Suprapubic skin (tissue), 4 donors: ENCODE data around the gene MYH15. TPM values are rescaled to one million over a fixed set of nuclear protein-coding genes. Genes with fewer than 3 reads are reported as not detected.

Experiments used
- DNase-seq, 2 donors: peaks; one replicate each; pipeline ENCODE4 v3.0.0-alpha.2; 2019; ENCODE audit warnings: low spot score in 2 of 2
- H3K27ac ChIP-seq: fragments of 200-600 bp; sonication (generic); one replicate; pipeline ENCODE4 v1.5.1; 2019
- H3K27me3 ChIP-seq: fragments of 200-600 bp; sonication (generic); one replicate; pipeline ENCODE4 v1.5.1; 2019
- H3K36me3 ChIP-seq: fragments of 200-600 bp; sonication (generic); one replicate; pipeline ENCODE4 v1.5.1; 2019
- H3K4me1 ChIP-seq: fragments of 200-600 bp; sonication (generic); one replicate; pipeline ENCODE4 v1.5.1; 2019
- H3K4me3 ChIP-seq: fragments of 200-600 bp; sonication (generic); one replicate; pipeline ENCODE4 v1.5.1; 2019; ENCODE audit warnings: mild to moderate bottlenecking
- H3K9me3 ChIP-seq: fragments of 200-600 bp; sonication (generic); one replicate; pipeline ENCODE4 v1.5.1; 2019
- EP300 ChIP-seq: sonication (generic); formaldehyde crosslinking; IDR thresholded peaks from one replicate; pipeline ENCODE4 v1.6.1; 2017; ENCODE audit warnings: antibody characterized with exemption
- POLR2A ChIP-seq, 2 donors: fragments of 450-650 bp; IDR thresholded peaks; one replicate each; pipeline ENCODE4 v1.6.1; 2017; ENCODE audit warnings: antibody characterized with exemption in 2 of 2, mild to moderate bottlenecking in 2 of 2, moderate library complexity in 2 of 2
- POLR2AphosphoS5 ChIP-seq, 3 donors: sonication (generic); formaldehyde crosslinking; IDR thresholded peaks; one replicate each; pipeline ENCODE4 v1.6.1; 2017; ENCODE audit warnings: antibody characterized with exemption in 3 of 3
- WGBS: methylation state at CpG from one replicate; pipeline ENCODE4 v1.1.5; 2018; 5-methylcytosine and 5-hydroxymethylcytosine counted together
- total RNA-seq, 4 donors: library from RNA; depleted of rRNA; stranded (reverse); fragments of >200 nt; gene quantifications; one replicate each; pipeline ENCODE4 v1.1.0, GENCODE V29; 2016
- TF ChIP-seq, protein P1 (sequence below), 2 donors: fragments of 200-600 bp in 1 of 2; fragments of 450-650 bp in 1 of 2; sonication (generic) in 1 of 2; IDR thresholded peaks; one replicate each; pipeline ENCODE4 v1.5.1; 2016 to 2019; ENCODE audit warnings: antibody characterized with exemption in 2 of 2, mild to moderate bottlenecking in 1 of 2, moderate library complexity in 1 of 2

Gene MYH15
- total RNA-seq, 4 donors from 2014 or later = 0.17 to 0.31 (median 0.30) TPM; not detected in 1

DNA sequence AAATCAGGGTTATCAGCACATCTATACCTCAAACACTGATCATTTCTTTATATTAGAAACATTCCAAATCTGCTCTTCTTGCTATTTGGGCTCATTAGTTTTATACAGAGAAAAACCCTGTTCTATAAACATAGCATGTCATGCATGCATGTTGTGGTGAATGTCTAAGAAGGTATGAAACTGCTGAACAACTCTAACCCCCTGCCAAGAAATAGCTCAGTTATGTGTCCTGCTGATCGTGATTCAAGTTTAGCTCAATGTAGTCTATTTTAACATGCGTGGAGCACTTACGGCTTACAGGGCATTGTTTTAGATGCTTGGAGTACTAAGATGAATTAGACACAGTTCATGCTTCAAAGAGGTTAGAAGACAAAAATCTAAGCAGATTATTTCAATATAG lies 35.8 kb downstream of the MYH15 start:
- H3K27me3 ChIP-seq = no peaks in the 10 kb centered on the region
- H3K4me1 ChIP-seq = peaks cover 5% of the 10 kb centered on the region
- WGBS = 81% methylated on average over 3 of the region's 3 CpGs
- DNase-seq = no peak
- no peaks in the 10 kb centered on the region for H3K36me3 ChIP-seq
- H3K4me3 ChIP-seq = no peak overlapping the region
- TF ChIP-seq, protein P1, sequence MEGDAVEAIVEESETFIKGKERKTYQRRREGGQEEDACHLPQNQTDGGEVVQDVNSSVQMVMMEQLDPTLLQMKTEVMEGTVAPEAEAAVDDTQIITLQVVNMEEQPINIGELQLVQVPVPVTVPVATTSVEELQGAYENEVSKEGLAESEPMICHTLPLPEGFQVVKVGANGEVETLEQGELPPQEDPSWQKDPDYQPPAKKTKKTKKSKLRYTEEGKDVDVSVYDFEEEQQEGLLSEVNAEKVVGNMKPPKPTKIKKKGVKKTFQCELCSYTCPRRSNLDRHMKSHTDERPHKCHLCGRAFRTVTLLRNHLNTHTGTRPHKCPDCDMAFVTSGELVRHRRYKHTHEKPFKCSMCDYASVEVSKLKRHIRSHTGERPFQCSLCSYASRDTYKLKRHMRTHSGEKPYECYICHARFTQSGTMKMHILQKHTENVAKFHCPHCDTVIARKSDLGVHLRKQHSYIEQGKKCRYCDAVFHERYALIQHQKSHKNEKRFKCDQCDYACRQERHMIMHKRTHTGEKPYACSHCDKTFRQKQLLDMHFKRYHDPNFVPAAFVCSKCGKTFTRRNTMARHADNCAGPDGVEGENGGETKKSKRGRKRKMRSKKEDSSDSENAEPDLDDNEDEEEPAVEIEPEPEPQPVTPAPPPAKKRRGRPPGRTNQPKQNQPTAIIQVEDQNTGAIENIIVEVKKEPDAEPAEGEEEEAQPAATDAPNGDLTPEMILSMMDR (IDR thresholded peaks at IDR 0.05) = no peak
- no peak for TF ChIP-seq EP300
- TF ChIP-seq POLR2AphosphoS5 (IDR thresholded peaks at IDR 0.05) = no peak
- no peak for TF ChIP-seq POLR2A (IDR thresholded peaks at IDR 0.05)
- H3K27ac ChIP-seq = no peak overlapping the region
- no peaks in the 10 kb centered on the region for H3K9me3 ChIP-seq

DNA sequence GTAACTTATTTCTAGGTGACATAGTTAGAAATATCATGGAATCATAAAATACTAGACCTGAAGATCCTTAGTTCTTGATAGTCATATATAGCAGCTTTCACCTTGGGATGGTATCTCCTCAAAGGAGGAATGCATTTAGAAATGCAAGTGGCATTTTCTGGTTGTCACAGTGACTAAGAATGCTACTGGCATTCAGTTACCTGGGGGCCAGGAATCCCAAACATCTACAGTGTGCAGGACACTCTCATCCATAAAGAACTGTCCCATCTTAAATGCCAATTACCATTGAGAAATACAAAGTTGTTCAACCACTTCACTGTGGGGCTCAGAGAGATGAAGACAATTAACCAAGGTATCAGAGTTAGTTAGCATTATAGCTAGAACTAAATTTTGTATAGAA lies 36.7 kb downstream of the MYH15 start:
- no peak overlapping the region for H3K27ac ChIP-seq
- no peak overlapping the region for H3K4me3 ChIP-seq
- H3K9me3 ChIP-seq = no peaks in the 10 kb centered on the region
- TF ChIP-seq, protein P1 (IDR thresholded peaks at IDR 0.05) = no peak
- TF ChIP-seq POLR2A (IDR thresholded peaks at IDR 0.05) (no peak), POLR2AphosphoS5 (IDR thresholded peaks at IDR 0.05) (no peak), EP300 (no peak)
- H3K27me3 ChIP-seq = no peaks in the 10 kb centered on the region
- H3K36me3 ChIP-seq = no peaks in the 10 kb centered on the region
- DNase-seq = no peak
- H3K4me1 ChIP-seq = peaks cover 5% of the 10 kb centered on the region

DNA sequence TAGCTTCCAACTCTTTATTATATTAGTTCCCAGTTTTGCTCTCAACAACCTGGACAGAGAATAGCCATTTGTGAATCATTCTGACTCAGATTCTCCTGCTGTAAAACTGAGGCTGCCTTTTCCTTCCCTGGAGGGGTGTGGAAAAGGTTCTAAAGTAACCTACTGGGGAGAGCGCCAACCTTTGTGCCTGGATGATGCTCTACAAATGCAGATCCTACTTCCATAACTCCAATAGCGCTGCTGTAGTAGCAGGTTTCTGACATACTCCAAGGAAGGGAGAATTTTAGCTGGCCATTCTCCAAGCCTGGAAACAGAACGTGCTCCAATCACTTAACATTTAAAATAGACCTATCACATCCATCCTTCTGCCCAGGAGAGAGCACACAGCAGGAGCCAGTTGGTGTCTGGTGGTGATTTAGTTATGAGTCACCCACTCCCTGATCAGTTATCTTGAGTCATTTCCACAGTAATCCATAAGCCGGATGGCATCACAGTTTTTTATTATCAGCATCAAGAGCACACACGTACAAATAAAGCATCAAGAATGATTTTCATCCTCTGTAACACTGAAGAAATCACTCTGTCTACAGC lies 38.3 kb downstream of the MYH15 start:
- H3K4me1 ChIP-seq = peaks cover 2% of the 10 kb centered on the region
- H3K27ac ChIP-seq = no peak overlapping the region
- WGBS = 51% methylated on average over 5 of the region's 5 CpGs
- no peak overlapping the region for H3K4me3 ChIP-seq
- no peaks in the 10 kb centered on the region for H3K36me3 ChIP-seq
- TF ChIP-seq POLR2A (IDR thresholded peaks at IDR 0.05) (no peak), POLR2AphosphoS5 (IDR thresholded peaks at IDR 0.05) (no peak), EP300 (no peak)
- TF ChIP-seq, protein P1 (IDR thresholded peaks at IDR 0.05) = no peak
- no peaks in the 10 kb centered on the region for H3K27me3 ChIP-seq
- no peak for DNase-seq
- no peaks in the 10 kb centered on the region for H3K9me3 ChIP-seq

DNA sequence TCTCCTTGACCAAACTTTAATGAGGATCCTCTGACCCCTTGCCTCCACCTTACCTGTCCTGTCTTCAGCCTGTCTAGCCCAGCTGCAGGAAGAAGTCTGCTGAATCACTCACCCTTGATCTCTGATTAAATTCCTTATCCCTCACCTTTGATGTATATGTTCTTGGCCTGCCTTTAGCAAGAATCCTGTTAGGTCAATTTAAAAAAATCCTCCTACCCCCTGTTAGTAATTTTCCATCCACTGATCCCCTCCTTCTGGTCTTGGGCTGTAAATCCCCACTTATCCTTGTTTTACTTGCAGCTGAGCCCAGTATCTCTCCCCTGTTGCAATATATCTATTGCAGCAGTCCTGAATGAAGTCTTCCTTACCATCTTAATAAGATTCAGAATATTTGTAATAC lies 39.0 kb downstream of the MYH15 start:
- H3K27me3 ChIP-seq = no peaks in the 10 kb centered on the region
- no peaks in the 10 kb centered on the region for H3K36me3 ChIP-seq
- TF ChIP-seq POLR2AphosphoS5 (IDR thresholded peaks at IDR 0.05) (no peak), POLR2A (IDR thresholded peaks at IDR 0.05) (no peak), EP300 (no peak)
- TF ChIP-seq, protein P1 (IDR thresholded peaks at IDR 0.05) = no peak
- no peaks in the 10 kb centered on the region for H3K9me3 ChIP-seq
- peaks cover 2% of the 10 kb centered on the region for H3K4me1 ChIP-seq
- DNase-seq = no peak
- no peak overlapping the region for H3K27ac ChIP-seq
- no peak overlapping the region for H3K4me3 ChIP-seq

DNA sequence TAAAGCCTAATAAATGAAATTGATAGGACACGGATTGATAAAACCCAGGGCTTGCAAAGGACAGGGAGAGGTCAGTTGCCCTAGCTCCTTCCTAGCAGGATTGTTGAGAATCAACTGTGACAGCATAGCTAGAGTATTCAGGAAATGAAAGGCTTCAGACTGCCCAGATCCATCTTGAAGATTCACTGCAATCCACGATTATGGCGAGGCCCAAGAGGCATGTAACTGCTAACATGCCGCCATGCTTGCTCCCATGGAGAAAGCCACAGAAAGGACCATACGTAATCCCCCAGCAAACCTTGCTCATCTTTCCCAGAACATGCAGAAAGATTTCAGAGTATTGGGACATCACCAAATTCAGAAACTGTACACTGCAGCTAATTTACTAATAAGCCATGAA lies 41.3 kb downstream of the MYH15 start:
- no peaks in the 10 kb centered on the region for H3K36me3 ChIP-seq
- H3K4me1 ChIP-seq = peaks cover 2% of the 10 kb centered on the region
- no peak overlapping the region for H3K27ac ChIP-seq
- no peak overlapping the region for H3K4me3 ChIP-seq
- no peaks in the 10 kb centered on the region for H3K27me3 ChIP-seq
- 85% methylated on average over 5 of the region's 5 CpGs for WGBS
- DNase-seq = no peak
- TF ChIP-seq POLR2A (IDR thresholded peaks at IDR 0.05) (no peak), POLR2AphosphoS5 (IDR thresholded peaks at IDR 0.05) (no peak)
- H3K9me3 ChIP-seq = no peaks in the 10 kb centered on the region

DNA sequence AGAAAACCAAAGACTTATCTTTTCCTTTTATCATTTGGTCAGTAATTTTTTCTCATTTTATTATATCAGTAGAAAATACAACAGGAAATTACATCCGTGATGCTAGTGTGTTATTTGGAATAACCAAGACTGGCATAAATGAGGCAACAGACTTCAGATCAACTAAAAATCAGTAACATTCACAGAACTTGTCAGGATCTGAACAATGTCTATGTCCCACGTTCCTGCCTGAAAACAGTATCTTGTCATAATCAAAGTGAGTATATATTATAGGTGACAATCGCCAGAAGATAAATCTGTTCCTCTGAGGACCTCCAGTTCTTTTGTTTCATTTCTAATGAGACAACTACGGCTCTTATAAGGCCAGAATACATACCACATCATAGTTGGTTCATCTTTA lies 41.8 kb downstream of the MYH15 start:
- TF ChIP-seq, protein P1 (IDR thresholded peaks at IDR 0.05) = no peak
- TF ChIP-seq EP300 (no peak), POLR2AphosphoS5 (IDR thresholded peaks at IDR 0.05) (no peak), POLR2A (IDR thresholded peaks at IDR 0.05) (no peak)
- DNase-seq = no peak
- Histone ChIP-seq H3K4me3 (no peak overlapping the region), H3K4me1 (peaks cover 2% of the 10 kb centered on the region), H3K27ac (no peak overlapping the region), H3K9me3 (no peaks in the 10 kb centered on the region), H3K27me3 (no peaks in the 10 kb centered on the region), H3K36me3 (no peaks in the 10 kb centered on the region)
- WGBS = 53% methylated on average over 4 of the region's 4 CpGs
